Ishikawa (cell line): ENCODE measurements around the gene SDSL.

Source experiments
- CEBPB ChIP-seq: IDR thresholded peaks from 2 replicates; pipeline ENCODE4 v1.6.1; 2012
- CREB1 ChIP-seq: IDR thresholded peaks from 2 replicates; pipeline ENCODE4 v1.6.1; 2012; ENCODE audit warnings: low read depth
- EGR1 ChIP-seq: IDR thresholded peaks from 2 replicates; pipeline ENCODE4 v1.6.1; 2012
- EP300 ChIP-seq: IDR thresholded peaks from 2 replicates; pipeline ENCODE4 v1.6.1; 2012; ENCODE audit warnings: borderline replicate concordance
- FOXM1 ChIP-seq: IDR thresholded peaks from 2 replicates; pipeline ENCODE4 v1.6.1; 2012; ENCODE audit warnings: low read depth, borderline replicate concordance
- MAX ChIP-seq: IDR thresholded peaks from 2 replicates; pipeline ENCODE4 v1.6.1; 2012
- NFIC ChIP-seq: IDR thresholded peaks from 2 replicates; pipeline ENCODE4 v1.6.1; 2012
- RAD21 ChIP-seq: IDR thresholded peaks from 2 replicates; pipeline ENCODE4 v1.6.1; 2012; ENCODE audit warnings: low read depth
- TAF1 ChIP-seq: IDR thresholded peaks from 2 replicates; pipeline ENCODE4 v1.6.1; 2012; ENCODE audit warnings: low read depth, mild to moderate bottlenecking
- TCF12 ChIP-seq: IDR thresholded peaks from 2 replicates; pipeline ENCODE4 v1.6.1; 2012; ENCODE audit warnings: low read depth
- TEAD4 ChIP-seq: IDR thresholded peaks from 2 replicates; pipeline ENCODE4 v1.6.1; 2012
- USF1 ChIP-seq: IDR thresholded peaks from 2 replicates; pipeline ENCODE4 v1.6.1; 2012
- YY1 ChIP-seq: IDR thresholded peaks from 2 replicates; pipeline ENCODE4 v1.6.1; 2012; ENCODE audit warnings: low read depth
- ZBTB7A ChIP-seq: IDR thresholded peaks from 2 replicates; pipeline ENCODE4 v1.6.1; 2012; ENCODE audit warnings: low read depth
- TF ChIP-seq, protein P1 (sequence below): IDR thresholded peaks from 2 replicates; pipeline ENCODE4 v1.6.1; 2012; ENCODE audit warnings: low read depth, mild to moderate bottlenecking

Gene SDSL

DNA sequence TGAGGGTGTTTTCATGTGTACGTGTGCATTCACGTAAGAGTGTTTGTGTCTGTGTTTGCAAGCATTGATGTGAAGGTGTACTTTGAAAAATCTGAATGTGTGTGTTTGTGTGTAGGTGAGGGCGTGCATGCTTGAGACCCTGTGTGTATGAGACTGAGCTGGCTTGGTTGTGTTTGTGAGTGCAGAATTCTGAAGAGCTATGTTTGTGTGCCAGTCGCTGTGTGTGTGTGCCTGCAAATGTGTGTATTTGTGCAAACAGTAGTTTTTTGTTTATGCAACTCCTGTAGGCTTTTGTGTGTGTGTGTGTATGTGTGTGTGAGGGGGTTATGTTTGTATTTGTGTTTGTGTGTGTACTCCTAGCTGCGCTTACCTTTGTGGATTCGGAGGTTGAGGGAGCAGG, 51.2 kb downstream of the SDSL start:
- TF ChIP-seq NFIC (no peak), EGR1 (no peak), CREB1 (no peak), FOXM1 (no peak), ZBTB7A (no peak), YY1 (no peak), RAD21 (no peak), TCF12 (no peak), CEBPB (no peak), TAF1 (no peak), USF1 (no peak), EP300 (no peak), TEAD4 (no peak)
- TF ChIP-seq, protein P1, sequence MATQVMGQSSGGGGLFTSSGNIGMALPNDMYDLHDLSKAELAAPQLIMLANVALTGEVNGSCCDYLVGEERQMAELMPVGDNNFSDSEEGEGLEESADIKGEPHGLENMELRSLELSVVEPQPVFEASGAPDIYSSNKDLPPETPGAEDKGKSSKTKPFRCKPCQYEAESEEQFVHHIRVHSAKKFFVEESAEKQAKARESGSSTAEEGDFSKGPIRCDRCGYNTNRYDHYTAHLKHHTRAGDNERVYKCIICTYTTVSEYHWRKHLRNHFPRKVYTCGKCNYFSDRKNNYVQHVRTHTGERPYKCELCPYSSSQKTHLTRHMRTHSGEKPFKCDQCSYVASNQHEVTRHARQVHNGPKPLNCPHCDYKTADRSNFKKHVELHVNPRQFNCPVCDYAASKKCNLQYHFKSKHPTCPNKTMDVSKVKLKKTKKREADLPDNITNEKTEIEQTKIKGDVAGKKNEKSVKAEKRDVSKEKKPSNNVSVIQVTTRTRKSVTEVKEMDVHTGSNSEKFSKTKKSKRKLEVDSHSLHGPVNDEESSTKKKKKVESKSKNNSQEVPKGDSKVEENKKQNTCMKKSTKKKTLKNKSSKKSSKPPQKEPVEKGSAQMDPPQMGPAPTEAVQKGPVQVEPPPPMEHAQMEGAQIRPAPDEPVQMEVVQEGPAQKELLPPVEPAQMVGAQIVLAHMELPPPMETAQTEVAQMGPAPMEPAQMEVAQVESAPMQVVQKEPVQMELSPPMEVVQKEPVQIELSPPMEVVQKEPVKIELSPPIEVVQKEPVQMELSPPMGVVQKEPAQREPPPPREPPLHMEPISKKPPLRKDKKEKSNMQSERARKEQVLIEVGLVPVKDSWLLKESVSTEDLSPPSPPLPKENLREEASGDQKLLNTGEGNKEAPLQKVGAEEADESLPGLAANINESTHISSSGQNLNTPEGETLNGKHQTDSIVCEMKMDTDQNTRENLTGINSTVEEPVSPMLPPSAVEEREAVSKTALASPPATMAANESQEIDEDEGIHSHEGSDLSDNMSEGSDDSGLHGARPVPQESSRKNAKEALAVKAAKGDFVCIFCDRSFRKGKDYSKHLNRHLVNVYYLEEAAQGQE = no peak

- no peak for TF ChIP-seq YY1
- no peak for TF ChIP-seq RAD21
- TF ChIP-seq TEAD4 = no peak
These were observed 51.8 kb downstream of the SDSL start for GRCh38 chr12:113473942-113474341.

DNA sequence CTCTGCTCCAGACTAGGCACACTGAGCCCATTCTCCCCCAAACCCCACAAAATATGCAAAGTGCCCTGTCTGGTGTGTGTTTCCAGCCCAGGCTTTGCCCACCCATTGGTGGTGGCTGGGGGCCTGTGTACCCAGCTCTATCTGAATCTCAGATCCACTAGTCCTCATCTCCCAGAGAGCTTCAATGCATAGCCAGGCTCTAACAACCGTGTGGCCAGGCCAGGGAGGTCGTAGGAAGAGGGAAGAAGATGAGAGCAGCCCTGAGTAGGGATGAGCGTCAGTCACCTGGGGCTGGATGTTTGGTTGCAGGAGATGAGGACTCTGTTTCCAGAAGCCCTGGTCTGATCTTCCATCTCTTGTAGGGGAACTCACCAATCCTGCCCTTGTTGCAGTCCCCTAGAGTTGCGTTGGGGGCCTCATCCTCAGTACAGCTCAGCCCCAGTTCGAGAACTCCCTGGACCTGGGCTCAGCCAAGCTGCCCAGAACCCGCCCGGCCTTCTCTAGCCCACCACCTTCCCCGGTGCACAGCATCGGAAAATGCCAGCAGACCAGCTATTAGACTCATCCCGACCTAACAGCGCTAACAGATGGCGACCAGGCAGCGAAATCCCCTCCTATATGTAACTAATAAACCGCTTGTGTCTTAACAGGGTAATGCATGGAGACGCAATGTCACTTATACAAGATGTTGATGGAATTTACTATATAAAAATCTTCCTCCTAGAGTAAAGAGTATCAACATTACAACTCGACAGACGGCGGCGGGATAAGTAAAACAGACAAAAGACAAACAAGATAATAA, 52.7 kb downstream of the SDSL start:
- TF ChIP-seq RAD21 (no peak), TCF12 (no peak), MAX (no peak), USF1 (no peak), NFIC (no peak), TEAD4 (no peak), EP300 (no peak), YY1 (no peak), ZBTB7A (no peak), FOXM1 (no peak), CEBPB (no peak)

GRCh38 chr12:113475451-113476175, 53.4 kb downstream of the SDSL start:
- TF ChIP-seq FOXM1 (no peak), TCF12 (no peak), CREB1 (no peak), EGR1 (no peak), EP300 (no peak), RAD21 (no peak), CEBPB (no peak), ZBTB7A (no peak), TEAD4 (no peak), MAX (no peak), YY1 (no peak), TAF1 (no peak), NFIC (no peak), USF1 (no peak)
- TF ChIP-seq, protein P1 = no peak
